ENCODE data around the gene DMXL1.

The DMXL1 gene, protein sequence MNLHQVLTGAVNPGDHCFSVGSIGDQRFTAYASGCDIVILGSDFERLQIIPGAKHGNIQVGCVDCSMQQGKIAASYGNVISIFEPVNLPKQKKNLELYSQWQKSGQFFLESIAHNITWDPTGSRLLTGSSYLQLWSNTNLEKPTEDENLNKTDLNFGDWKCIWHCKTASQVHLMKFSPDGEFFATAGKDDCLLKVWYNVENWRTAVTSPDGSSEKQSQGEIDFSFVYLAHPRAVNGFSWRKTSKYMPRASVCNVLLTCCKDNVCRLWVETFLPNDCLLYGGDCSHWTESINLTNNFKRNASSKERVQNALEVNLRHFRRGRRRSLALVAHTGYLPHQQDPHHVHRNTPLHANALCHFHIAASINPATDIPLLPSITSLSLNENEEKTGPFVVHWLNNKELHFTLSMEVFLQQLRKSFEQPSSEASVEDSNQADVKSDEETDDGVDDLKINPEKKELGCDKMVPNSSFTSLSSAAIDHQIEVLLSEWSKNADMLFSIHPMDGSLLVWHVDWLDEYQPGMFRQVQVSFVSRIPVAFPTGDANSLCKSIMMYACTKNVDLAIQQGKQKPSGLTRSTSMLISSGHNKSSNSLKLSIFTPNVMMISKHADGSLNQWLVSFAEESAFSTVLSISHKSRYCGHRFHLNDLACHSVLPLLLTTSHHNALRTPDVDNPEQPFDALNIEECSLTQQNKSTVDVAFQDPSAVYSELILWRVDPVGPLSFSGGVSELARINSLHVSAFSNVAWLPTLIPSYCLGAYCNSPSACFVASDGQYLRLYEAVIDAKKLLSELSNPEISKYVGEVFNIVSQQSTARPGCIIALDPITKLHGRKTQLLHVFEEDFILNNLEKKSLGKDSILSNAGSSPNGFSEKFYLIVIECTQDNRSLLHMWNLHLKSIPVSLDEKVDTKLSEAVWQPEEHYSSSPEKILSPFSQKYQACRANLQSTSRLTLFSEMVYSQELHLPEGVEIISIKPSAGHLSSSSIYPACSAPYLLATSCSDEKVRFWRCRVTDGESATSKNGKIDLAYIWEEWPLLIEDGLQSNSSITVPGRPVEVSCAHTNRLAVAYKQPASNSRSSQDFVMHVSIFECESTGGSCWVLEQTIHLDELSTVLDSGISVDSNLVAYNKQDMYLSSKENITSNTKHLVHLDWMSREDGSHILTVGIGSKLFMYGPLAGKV (N-terminal part only)

DNA sequence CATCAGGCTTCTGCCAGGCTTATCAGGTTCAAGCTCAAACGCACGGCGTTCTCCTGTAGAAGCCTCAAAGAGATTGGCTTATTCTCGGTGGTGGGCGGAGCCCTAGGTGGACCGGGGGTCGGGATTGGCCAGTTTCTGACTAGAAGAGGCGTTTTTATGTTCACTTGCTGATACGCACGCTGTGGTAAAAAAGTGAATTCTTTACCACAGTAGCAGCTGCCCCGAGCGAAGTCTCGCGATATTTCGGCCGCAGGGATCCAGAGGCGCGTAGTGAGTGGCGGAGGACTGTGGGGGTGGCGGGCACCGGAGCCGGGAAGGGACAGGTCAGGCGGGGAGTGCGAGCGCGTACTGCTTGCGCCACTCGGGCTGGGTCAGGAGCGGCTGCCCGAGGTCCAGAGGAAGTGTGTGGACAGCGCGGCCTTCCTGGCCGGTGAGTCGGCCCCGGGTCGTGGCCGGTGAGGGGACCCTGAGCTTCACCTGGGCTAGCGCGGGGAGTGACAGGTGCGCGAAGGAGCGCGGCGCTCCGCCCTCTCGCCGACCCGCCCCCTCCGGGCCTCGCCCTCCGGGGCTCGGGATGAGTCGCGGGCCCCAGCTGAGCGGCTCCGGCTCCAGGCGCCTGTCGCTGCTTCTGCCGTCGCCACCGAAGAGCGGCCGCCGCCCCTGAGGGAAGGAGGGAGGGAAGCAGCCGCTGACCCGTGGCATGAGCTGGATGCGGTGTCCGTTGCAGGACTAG is at the start of gene DMXL1:
DMXL1 (plus strand) TSS at position 260 of the 733 bp plus-strand sequence. CDS start 483 bp downstream, outside the sequence.
- DNase-seq: peak; percentile 100

DNA sequence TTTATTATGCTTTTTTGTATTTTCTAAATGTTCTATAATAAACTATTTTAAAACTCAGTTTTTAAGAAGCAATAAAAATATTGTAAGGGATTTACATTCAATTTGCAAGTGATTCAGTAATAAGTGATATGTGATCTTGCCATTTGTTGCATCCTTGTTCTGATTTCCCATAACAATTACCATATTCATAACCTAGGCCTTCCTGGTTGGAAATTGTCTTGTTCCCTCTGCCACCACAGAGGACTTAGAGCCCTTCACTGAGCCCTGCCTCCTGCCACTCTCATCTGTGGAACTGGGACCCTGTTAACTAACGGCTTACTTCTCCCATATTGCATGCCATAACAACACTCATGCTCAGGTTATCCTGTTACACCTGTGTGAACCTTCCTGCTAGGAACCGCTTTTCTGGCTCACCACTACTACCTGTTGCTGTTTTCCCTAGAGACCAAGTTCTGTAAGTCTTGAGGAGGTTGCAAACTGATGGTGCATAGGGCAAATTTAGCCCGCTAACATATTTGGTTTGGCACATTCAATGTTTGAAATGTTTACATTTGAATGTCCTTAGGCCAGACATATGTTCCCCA is 49.6 kb upstream of the DMXL1 start:
- peak; percentile 65 for DNase-seq

DNA sequence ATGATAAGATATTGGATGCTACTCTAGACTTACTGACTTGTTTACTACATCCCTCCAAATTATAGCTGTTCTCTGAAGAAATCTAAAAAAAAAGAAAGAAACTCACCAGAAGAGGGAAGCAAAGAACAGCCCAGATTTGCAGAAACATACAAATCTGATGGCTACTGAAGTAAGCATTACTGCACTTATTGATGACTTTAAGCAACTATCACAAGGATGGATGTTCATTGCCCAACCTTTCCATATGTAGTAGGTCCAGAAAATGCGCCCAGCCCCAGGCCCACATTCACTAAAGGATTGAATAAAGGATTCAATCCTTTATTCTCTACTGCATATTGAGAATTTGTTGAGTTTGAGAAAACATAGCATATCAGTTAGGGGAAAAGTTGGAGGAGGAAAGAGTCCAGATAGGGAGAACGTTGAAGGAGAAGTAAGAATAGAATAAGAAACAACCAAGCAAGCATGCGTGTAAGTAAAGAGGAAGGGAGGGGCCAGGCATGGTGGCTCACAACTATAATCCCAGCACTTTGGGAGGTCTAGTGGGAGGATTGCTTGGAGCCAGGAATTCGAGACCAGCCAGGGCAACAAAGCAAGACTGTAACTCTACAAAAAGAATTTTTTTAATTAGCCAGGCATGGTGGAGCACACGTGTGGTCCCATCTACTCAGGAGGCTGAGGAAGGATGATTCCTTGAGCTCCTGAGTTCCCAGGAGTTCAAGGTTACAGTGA is 48.7 kb upstream of the DMXL1 start:
- peak; percentile 47 for DNase-seq

DNA sequence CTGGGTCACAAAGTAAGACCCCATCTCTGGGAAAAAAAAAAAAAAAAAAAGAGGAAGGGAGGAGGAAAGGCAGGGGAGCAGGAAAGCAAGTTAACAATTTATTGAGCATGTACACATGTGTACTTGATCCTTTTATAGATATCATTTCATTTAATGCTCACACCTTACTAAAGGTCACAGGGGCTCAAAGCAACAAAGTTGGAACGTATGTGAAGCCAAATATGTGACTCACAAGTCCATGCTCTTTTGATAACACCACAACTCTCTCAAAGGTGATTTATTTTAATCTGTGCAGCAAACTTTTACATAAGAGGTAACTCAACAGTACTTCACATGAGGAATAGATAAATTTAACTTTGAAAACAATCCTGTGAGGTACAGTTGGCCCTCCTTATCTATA is 48.1 kb upstream of the DMXL1 start:
- DNase-seq: no peak

DNA sequence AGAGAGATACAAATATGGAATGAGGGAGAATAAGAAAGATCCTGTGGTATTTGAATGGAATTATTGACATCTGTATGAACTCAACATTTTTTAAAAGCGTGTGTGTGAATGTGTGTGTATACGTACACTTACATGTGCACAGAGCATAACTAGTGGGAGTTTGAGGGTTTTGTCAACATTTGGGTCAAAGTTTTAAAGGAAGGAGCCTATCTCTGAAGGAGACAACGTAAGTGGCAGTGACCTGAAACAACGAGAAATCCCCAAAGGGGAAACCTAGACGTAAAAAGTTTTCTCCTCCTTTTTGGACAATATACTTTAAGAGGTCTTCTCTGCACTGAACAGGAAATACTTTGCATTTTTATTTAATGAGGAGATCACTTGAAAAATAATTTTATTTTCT is 42.3 kb upstream of the DMXL1 start:
- DNase-seq: no peak

DNA sequence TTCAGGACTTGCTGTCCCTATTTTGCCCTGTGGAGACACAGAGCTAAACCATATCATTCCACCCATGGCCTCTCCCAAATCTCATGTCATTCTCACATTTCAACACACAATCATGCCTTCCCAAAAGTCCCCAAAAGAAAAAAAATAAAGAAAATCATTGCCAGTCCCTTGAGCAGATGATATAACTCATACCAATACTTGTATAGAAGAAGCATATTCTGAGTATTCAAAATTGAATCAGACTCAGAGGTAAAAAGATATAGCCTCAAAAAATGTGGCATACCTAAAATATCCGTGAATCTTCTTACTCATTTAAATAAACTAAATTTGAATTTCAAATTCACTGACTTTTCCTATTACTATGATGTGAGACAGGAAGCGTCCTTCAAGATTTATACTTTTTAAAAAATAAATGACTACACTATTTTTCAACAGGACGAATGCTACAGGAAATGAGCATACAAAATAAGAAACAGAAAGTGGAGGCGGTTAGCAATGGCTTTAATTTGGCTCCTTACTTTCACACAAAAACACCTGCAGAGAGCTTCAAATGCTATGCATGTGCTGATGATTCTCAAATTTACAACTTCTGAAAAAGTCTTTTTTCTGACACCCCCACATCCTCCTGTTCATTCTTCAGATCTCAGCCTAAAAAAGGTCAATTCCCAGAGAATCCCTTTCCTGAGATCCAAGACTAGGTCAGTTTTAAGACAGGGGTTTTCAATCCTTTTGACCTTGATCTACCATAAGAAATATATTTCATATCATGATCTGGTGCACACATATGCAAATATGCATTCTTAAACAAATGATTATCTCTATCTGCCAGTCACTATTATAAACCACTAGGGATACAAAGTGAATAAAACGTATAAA is 39.6 kb upstream of the DMXL1 start:
- DNase-seq: no peak

DNA sequence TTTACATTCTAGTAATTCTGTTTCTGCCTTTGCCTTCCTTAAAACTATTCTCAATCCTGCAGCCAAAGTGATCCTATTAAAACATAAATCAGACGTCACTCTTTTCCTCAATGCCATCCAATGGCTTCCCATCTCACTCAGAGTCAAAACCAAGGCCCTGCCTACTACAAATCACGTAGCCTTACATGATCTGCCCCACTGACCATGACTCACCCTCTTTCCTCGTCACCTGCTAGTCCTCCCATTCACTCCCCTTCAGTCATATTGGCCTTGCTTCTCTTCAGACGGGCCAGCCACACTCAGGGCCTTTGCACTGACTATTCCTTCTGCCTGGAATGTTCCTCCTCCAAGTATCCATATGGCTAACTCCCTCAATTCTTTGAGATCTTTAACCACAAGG is 39.0 kb upstream of the DMXL1 start:
- no peak for DNase-seq

DNA sequence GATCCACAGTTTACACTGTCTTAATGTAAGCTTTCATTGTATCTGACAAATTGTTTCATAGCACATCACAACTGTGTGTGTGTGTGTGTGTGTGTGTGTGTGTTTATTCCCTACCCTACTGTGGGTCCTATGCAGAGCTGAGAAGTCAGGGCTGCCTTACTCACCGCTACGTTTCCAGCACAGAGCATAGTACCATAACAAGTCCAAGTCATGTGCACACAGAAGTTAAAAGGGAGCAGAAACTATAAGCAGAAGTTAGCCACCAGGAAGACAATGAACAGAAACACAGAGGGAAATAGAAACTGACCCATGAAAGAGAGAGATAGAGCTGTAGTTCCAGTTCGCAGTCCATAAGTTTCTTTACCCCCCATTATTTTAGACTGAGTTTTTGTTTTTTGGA is 38.2 kb upstream of the DMXL1 start:
- DNase-seq: no peak

DNA sequence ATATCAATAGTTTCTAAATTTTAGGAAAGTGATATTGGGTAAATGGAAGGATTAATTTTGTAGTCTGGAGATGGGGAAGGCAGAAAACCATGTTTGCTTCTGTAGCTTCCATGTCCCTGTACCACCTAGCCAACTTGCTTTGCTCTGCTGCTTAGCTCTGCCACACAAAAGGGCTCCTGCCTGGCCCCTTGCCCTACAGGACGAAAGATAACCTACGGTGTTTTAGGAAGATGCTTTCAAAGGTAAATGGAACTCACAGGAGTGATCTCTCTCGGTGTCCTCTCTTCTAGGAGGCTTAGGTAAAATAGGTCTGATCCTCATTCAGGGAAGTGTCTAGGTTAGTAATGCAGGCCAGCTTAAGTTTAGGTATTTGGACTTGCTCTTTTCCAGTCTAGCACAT is 37.8 kb upstream of the DMXL1 start:
- no peak for DNase-seq

DNA sequence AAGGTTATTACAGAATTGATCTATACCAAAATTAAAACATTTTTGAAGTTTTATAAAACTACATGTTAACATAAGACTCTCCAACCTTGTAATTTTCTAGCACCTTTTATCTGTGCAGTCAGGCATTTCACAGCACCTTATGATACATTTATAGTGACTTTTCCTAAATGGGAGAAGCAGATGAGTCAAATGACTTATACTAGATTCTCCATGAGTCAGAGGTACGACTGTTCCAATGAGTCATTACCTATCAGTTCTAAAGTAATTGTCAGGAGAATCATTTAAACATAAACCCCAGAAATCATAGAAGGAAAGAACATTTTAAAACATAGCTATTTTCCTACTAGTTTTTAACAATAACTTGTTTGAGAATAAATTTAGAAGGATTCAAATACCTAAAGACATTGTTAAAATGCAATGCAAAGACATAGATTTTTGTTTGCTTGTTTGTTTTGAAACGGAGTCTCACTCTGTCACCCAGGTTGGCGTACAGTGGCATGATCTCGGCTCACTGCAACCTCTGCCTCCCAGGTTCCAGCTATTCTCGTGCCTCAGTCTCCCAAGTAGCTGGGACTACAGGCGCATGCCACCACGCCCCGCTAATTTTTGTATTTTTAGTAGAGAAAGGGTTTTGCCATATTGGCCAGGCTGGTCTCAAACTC is 34.7 kb upstream of the DMXL1 start:
- DNase-seq: no peak

DNA sequence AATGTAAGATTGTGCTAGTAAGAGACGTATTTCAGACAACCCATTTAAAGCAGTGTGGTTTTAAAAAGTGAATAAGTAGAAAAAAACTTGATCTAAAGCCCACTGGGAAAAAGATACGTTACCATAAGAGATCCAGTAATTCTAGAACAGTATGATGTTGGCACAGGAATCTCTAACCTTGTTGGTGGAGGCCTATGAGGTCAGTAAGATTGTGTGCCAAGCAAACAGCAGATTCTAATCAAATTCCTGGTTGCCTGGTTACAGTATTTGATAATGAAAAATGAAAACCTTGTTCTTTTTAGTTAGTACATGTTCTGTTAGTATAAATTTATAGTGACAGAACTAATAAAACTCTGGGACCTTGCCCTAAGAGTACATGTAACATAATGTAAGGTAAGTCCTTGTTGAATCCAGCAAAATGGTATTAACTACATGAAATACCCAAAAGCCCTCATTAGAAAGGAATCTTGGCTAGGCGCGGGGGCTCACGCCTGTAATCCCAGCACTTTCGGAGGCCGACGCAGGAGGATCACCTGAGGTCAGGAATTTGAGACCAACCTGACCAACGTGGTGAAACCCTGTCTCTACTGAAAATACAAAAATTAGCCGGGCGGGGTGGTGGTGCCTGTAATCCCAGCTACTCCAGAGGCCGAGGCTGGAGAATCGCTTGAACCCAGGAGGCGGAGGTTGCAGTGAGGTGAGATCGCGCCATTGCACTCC is 33.2 kb upstream of the DMXL1 start:
- DNase-seq: no peak

DNA sequence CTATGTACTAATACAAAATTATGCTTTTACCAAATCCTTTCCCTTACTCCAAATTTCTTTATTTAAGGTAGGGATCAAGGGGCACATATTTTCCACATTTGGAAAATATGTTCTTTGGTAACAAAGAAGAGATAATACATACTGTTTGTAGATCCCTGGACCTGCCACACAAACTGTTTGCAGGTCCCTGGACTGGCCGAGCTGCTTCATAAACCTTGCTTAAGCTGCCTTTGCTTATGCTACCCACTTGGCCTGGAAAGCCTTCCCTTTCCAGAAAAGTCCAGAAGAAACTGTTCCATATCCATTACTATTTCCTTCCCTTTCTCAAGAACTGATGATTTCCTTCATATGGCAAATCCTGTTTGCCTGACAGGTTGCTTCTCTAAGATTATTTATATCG is 22.6 kb upstream of the DMXL1 start:
- DNase-seq: no peak

DNA sequence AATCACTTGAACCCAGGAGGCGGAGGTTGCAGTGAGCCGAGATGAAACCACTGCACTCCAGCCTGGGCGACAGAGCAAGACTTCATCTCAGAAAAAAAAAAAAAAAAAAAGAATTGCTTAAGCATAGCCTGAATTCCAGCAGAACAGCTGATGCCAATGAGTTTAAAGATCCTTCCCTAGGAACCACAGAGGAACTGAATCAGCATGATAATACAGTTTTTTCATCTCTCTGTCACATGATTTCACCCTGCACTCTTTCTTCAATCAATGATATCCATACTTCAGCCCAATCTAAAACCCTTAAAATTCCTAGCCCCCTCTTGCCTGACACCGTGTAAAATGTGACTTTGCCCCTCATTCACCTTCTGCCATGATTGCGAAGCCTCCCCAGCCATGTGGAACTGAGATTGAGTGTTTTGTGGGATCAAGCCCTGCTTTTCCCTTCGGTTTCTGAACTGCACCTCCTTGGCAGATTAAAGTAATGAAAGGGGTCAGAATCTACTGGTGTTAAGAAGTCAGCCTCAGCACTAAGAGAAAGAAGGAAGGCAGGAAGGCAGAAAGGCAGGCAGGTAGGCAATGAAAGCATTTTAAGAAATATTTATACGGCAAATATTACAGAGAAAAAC is 20.9 kb upstream of the DMXL1 start:
- no peak for DNase-seq

DNA sequence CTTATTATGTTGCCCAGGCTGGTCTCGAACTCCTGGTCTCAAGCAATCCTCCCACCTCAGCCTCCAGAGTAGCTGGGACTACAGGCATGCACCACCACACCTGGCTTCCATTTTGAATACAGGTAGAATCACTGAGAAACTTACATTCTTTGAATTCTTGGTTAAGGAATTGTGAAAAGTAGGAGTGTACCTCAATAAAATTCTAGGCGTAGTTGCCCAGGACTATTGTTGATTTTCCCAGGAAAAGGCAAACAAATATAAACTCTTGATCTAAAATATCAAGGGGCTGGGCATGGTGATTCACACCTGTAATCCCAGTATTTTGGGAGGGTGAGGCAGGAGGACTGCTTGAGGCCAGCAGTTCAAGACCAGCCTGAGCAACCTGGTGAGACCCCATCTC is 16.8 kb upstream of the DMXL1 start:
- DNase-seq: no peak

DNA sequence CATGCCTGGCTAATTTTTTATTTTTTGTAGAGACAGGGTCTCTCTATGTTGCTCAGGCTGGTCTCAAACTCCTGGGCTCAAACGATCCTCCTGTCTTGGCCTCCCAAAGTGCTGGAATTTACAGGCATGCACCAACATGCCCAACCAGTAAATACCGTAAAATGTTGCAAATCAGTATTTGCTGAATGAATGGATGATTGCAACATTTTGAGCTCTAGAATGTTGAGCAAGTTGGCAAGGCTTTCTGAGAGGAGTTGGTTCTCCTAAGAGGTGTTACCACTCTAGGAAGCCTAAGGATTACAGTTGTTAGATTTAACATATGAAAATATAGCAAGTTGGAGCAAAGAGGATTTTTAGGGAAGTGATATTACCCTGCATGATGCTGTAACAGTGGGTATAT is 15.6 kb upstream of the DMXL1 start:
- no peak for DNase-seq

DNA sequence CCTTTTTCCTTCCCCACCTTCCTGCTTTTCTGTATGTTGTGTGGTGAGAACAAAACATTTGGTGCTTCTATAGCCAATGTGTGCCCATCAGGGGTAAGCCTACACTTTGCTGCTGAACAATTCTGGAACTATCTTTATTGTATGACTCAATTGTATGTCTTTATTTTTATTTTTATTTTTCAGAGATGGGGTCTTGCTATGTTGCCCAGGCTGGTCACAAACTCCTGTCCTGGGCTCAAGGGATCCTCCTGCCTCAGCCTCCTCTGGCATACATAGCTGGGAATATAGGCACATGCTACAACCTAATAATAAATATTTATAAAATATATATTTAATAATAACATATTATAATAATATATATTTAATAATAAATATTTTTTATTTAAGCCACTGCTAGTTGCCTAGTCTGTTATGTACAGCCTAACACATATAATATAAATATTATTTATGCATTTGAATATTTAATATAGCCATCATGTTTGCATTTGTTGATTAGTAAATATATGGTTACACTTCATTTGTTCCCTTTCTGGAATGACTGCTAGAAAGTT is 11.8 kb upstream of the DMXL1 start:
- DNase-seq: no peak

DNA sequence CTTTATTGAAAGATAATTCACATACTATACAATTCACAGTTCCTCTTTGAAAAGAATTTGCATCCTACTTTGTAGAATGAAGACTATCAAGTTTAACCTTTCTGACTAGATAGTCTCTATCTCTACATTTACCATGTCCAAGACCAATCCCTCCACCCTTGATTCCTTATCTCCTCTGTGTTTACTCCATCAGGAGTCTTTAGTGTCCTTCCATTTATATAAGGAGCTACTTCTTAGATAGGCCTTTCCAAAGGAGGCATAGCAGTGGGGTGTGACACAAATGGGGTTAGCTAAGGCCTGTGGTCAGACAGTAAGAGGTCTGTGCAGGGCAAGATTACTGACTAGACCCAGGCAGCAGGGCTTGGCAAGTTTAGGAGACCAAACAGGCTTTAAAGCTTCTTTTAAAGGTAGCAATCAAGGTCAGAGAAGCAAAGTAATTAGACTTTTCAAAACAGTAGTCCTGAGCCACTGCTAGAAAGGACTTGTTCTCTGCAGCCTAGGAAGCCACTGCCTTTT is 11.1 kb upstream of the DMXL1 start:
- DNase-seq: no peak

Data from NCI-H69 (cell line).